GM18505 (cell line): ENCODE results near the gene RAPGEF4.

Experiments
- ATAC-seq: cut with Tn5 transposase; IDR thresholded peaks from one replicate; pipeline ENCODE4 v1.9.1; 2021; ENCODE audit not compliant: unreplicated experiment
- POLR2A ChIP-seq: IDR thresholded peaks from 4 replicates; pipeline ENCODE4 v1.6.1; 2011; ENCODE audit warnings: borderline replicate concordance; ENCODE audit not compliant: insufficient read depth, insufficient read length; ENCODE audit errors: extremely low read depth

Gene RAPGEF4

GRCh38 chr2:172988728-172989127, 253.1 kb downstream of the RAPGEF4 start:
- no peak for ATAC-seq
- no peak for TF ChIP-seq POLR2A

DNA sequence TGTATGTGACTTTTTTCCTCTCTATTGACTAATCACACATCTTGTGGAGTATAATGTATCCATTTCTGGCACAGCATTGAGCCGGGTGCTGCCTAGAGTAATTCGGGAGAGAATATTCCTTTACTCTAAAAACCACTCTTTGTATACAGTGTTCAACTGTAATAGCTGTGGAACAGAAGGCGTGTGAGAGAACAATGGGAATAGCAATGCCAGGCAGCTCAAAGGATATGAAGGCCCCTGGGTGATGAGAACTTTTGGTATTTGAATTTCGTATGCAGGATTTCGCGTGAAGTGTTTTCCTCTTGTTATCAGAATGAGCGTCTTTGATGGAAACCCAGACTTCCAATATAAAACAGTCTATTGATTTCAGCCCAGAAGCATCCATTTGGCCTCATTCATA, 255.4 kb downstream of the RAPGEF4 start:
- no peak for TF ChIP-seq POLR2A
- ATAC-seq = no peak

- no peak for TF ChIP-seq POLR2A
- ATAC-seq = no peak
These were observed 257.5 kb downstream of the RAPGEF4 start for GRCh38 chr2:172993139-172993538.

DNA sequence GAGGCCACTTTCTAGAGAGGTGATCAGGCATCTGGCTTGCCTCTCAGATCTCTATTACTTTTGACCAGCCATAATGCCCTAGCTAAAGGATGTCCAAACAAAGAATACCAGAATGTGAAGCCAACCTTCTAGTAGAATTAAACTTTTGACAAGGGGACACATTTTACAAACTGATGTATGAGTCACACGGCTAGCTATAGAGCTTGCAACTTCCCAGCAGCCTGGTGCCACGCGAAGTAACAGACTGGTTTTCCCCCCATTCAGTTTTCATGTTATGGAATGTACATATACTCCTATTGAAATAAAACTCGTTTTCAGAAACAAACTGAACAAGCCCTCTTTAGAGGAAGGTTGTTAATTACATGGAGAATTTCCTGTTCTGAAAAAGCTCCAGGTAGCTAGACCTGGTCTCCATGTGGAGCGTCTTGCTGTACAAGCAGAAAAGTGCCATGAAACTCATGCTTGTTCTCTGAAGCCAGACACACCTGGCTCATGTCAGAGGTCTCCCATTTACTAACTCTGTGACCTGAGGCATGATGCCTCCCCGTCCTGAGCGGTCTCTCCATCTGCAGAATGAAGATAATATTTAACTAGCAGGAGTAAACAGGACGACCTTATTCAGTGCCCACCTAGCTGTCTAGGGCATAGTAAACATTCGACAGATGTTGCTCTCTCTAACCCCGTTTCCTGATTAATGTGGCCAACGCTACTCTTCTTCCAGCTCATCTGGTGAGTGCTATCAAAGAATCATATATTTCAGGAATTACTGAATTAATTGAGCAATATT, 258.5 kb downstream of the RAPGEF4 start:
- TF ChIP-seq POLR2A = no peak
- ATAC-seq = no peak

GRCh38 chr2:172994864-172995263, 259.2 kb downstream of the RAPGEF4 start:
- ATAC-seq = no peak
- TF ChIP-seq POLR2A = no peak

DNA sequence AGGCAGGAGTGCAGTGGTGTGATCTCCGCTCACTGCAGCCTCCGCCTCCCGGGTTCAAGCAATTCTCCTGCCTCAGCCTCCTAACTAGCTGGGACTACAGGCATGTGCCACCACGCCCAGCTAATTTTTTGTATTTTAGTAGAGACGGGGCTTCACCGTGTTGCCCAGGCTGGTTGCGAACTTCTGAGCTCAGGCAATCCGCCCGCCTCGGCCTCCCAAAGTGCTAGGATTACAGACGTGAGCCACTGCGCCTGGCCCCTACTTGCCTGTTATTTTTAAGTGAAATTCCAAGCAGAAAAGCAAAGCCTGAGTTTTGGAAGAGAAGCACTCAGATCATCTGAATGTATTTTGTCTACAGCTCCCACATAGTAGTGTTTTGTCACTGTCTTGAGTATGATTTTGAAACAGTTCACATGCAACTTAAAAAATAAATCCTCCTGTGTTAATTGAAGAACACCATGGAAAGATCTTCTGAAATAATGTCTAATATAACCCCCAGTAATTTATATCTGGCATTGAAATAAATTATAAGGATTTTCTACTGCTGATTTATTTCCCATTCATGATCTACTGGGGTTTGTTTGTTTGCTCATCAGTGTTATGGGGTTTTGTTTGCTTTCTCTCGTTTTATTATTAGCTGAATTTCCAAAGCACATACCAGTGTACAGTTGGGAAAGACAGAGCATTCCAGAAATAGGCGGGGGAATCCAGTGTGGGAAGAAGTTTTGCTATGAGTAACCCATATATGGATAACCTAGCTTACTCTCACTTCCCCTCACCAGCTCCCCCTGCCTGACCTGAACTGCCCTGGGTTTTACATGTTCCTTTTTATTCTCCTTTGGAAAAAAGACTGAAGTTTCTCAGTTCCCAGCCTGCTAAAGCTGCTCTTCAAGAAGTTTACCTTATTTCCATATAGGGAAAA, 259.9 kb downstream of the RAPGEF4 start:
- TF ChIP-seq POLR2A = no peak
- no peak for ATAC-seq

GRCh38 chr2:172996387-172996961, 260.8 kb downstream of the RAPGEF4 start:
- TF ChIP-seq POLR2A = no peak
- no peak for ATAC-seq

DNA sequence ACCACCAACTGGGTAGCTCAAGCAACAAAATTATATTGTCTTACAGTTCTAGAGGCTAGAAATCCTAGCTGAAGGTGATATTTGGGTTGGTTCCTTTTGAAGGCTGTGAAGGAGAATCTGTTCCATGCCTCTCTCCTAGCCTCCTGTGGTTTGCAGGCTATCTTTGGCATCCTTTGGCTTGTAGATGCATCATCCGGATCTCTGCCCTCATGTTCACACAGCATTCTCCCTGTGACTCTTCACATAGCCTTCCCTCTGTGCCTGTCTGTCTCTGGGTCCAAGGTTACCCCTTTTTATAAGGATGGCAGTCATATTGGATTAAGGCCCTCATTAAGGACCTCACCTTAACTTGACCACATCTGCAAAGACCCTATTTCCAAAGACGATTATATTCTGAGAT, 261.4 kb downstream of the RAPGEF4 start:
- no peak for TF ChIP-seq POLR2A
- no peak for ATAC-seq

- no peak for ATAC-seq
- TF ChIP-seq POLR2A = no peak
These were observed 263.1 kb downstream of the RAPGEF4 start for GRCh38 chr2:172998547-172999272.

DNA sequence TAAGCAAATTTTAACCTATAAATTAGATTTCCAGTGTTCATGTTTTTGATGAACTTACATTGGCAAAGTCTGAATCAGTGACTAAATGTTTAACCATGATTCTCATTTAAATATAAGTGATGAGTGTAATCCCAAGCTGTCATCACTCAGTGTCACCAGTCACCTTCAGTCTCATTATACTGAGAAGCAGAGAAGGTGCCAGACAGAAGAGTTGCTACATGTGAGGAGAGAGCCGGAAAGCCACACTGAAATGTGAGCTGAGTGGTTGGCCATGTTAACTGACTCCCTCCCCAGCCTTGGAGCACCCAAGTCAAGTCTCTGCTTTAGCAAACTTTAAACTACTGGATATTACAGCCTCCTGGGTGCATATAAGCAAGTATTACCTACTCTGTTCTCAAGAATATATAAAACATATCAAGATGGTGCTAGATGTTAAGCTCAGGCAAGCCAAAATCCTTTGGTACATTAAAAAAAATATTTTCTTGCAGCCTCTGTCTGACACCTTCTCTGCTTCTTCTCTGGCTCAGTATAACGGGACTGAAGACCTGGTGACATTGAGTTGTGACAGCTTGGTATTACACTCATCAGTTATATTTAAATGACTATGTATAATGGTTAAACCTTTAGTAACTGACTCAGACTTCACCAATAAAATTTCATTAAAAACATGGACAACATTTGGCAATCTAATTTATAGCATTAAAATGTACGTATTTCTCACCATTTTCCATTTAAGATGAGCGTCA, 264.2 kb downstream of the RAPGEF4 start:
- no peak for ATAC-seq
- no peak for TF ChIP-seq POLR2A

- TF ChIP-seq POLR2A = no peak
- ATAC-seq = no peak
These were observed 266.3 kb downstream of the RAPGEF4 start for GRCh38 chr2:173001664-173002604.

DNA sequence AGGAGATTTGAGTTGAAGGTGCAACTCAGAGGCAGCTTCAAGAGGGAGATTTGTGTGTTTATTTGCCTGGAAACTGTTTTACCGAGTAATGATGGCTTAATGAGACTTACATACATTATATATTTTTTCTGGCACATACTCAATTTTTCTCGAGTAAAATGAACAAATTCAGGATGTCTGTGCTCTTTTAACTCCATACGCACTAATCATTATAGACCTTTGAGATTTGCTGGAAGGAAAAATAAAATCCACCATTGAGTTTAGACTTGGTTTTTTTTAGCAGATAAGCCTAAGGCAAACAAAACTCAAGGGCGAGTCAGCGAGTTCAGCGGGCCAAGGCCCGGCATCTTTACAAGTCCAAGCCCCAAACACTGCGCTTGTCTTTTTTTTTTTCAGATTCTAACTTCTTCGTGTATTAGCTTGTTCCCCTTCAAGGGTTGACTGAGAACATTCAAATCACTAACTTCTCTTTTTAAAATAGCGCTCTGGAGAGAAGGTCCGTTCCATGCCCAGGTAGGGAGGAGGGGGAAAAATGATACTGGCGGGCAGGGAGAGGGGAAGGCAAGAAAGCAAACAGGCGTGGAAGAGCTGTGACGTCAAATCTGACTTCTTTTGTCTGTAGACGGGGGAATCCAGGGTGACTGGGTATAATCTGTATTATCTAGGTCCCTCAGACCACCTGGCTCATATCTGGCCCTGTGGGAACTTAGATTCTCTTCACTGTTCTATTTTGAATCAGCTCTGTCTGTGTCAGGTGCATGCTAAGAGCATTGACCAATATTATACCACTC, 267.3 kb downstream of the RAPGEF4 start:
- TF ChIP-seq POLR2A = no peak
- no peak for ATAC-seq
